ENCODE results near the gene CPXM2. TPM values are rescaled to one million over a fixed set of nuclear protein-coding genes. Genes with fewer than 3 reads are reported as not detected.

CPXM2 gene
- total and polyA plus RNA-seq, 10 of the 15 experiments (the other 5 are each of a cell fraction or from before 2014, with no cell fraction given): 0.08 to 1.1 (median 0.58) TPM

- no peak overlapping the region for H3K4me3 ChIP-seq
- ATAC-seq: no peak
- no peaks in the 10 kb centered on the region; the same call in 2 of the 3 replicates for H3K9me3 ChIP-seq (replicated peaks; ENCODE audit: control insufficient read depth, insufficient read depth, low read length)
- no peak for FAIRE-seq
- ChIA-PET CTCF (no interaction called here), SMC1A (ENCODE audit: uncharacterized antibody, unreplicated experiment) (interaction anchor here (1.1 kb wide), 1 partner anchor 49 kb away, joined by 3 read pairs; no protein-coding TSS in a partner anchor), POLR2A (no interaction called here), RAD21 (ENCODE audit: unreplicated experiment) (no interaction called here)
- intact Hi-C loops (cut with micrococcal nuclease; ENCODE audit: unreplicated experiment): no loop called here
- H3K27me3 ChIP-seq (replicated peaks in 1 of 2; ENCODE audit: control insufficient read depth in 2 of 2, insufficient read depth in 2 of 2, low read length in 1 of 2): no peaks in the 10 kb centered on the region
- in situ Hi-C loops (cut with MboI): no loop called here
- H3K4me1 ChIP-seq (ENCODE audit: control insufficient read depth, insufficient read depth, low read length): no peaks in the 10 kb centered on the region
- H3K4me2 ChIP-seq (ENCODE audit: control insufficient read depth, insufficient read depth): no peak overlapping the region
- DNase-seq (ENCODE audit: low read depth, low spot score): no peak
- no peak overlapping the region for H3K27ac ChIP-seq (ENCODE audit: control insufficient read depth, insufficient read depth)
- H4K20me1 ChIP-seq (ENCODE audit: control insufficient read depth, insufficient read depth): no peaks in the 10 kb centered on the region
- BruUV-seq (replicated peaks): no TSS peak
- H3K36me3 ChIP-seq (ENCODE audit: control insufficient read depth in 2 of 2, insufficient read depth in 2 of 2, low read length in 1 of 2): no peaks in the 10 kb centered on the region
- WGBS (ENCODE audit: insufficient coverage, insufficient replicate concordance, low lambda C conversion rate, missing lambda C conversion rate): 91% methylated on average over 2 of the region's 2 CpGs
- no peak overlapping the region for H2AFZ ChIP-seq (ENCODE audit: control insufficient read depth, low read depth, low read length)
- H3K9ac ChIP-seq (ENCODE audit: control insufficient read depth, insufficient read depth, low read length): no peak overlapping the region
- H3K79me2 ChIP-seq (ENCODE audit: control insufficient read depth, insufficient read depth, low read length): no peaks in the 10 kb centered on the region
- TF ChIP-seq JUNB (IDR thresholded peaks at IDR 0.05) (no peak), CREB1 (IDR thresholded peaks at IDR 0.05; ENCODE audit: low read depth) (no peak), ZNF592 (IDR thresholded peaks at IDR 0.05) (no peak)
These were observed 44.1 kb upstream of the CPXM2 start for GRCh38 chr10:123935680-123936079.

- H3K36me3 ChIP-seq (ENCODE audit: control insufficient read depth in 2 of 2, insufficient read depth in 2 of 2, low read length in 1 of 2): no peaks in the 10 kb centered on the region
- BruUV-seq (replicated peaks): no TSS peak
- CTCF ChIA-PET: no interaction called here
- no peak overlapping the region for H3K4me3 ChIP-seq
- H2AFZ ChIP-seq (ENCODE audit: control insufficient read depth, low read depth, low read length): no peak overlapping the region
- no peaks in the 10 kb centered on the region for H3K79me2 ChIP-seq (ENCODE audit: control insufficient read depth, insufficient read depth, low read length)
- intact Hi-C loops (cut with micrococcal nuclease; ENCODE audit: unreplicated experiment): no loop called here
- RAD21 ChIA-PET (ENCODE audit: unreplicated experiment): no interaction called here
- no peak for FAIRE-seq
- no peak for ATAC-seq
- SMC1A ChIA-PET (ENCODE audit: uncharacterized antibody, unreplicated experiment): no interaction called here
- H3K4me2 ChIP-seq (ENCODE audit: control insufficient read depth, insufficient read depth): no peak overlapping the region
- no peak overlapping the region for H3K27ac ChIP-seq (ENCODE audit: control insufficient read depth, insufficient read depth)
- POLR2A ChIA-PET: no interaction called here
- no peaks in the 10 kb centered on the region for H4K20me1 ChIP-seq (ENCODE audit: control insufficient read depth, insufficient read depth)
- DNase-seq (ENCODE audit: low read depth, low spot score): no peak
- H3K27me3 ChIP-seq (replicated peaks in 1 of 2; ENCODE audit: control insufficient read depth in 2 of 2, insufficient read depth in 2 of 2, low read length in 1 of 2): no peaks in the 10 kb centered on the region
- H3K9ac ChIP-seq (ENCODE audit: control insufficient read depth, insufficient read depth, low read length): no peak overlapping the region
- no peaks in the 10 kb centered on the region; the same call in 1 of the 3 replicates for H3K9me3 ChIP-seq (replicated peaks; ENCODE audit: control insufficient read depth, insufficient read depth, low read length)
- 13% methylated on average over 4 of the region's 4 CpGs for WGBS (ENCODE audit: insufficient coverage, insufficient replicate concordance, low lambda C conversion rate, missing lambda C conversion rate)
- no peak for TF ChIP-seq MYC (IDR thresholded peaks at IDR 0.05; ENCODE audit: insufficient read depth, insufficient read length, insufficient replicate concordance, low read length, severe bottlenecking)
- TF ChIP-seq SIX5 (IDR thresholded peaks at IDR 0.05; ENCODE audit: low read depth, low read length, severe bottlenecking): no peak
- H3K4me1 ChIP-seq (ENCODE audit: control insufficient read depth, insufficient read depth, low read length): no peaks in the 10 kb centered on the region
- in situ Hi-C loops (cut with MboI): no loop called here
These were observed 43.2 kb upstream of the CPXM2 start for GRCh38 chr10:123934846-123935245.
